Kidney capillary endothelial cell (primary cell): Measurements from ENCODE around the gene RALGAPA1.

Experiments
- DNase-seq: peaks from one replicate; pipeline ENCODE4 v3.0.0-alpha.2; 2018; ENCODE audit warnings: low spot score

Gene RALGAPA1

GRCh38 chr14:35534873-35535482, 274.1 kb downstream of the RALGAPA1 start:
- peak; percentile 72 for DNase-seq

GRCh38 chr14:35534208-35534872, 274.8 kb downstream of the RALGAPA1 start:
- DNase-seq = no peak

GRCh38 chr14:35533357-35534207, 275.5 kb downstream of the RALGAPA1 start, which contains the start of gene INSM2:
Gene INSM2 (plus strand): TSS chr14:35534164. CDS start chr14:35534253, 89 bp downstream.
- peak; percentile 33 for DNase-seq

GRCh38 chr14:35532783-35533356, 276.2 kb downstream of the RALGAPA1 start:
- no peak for DNase-seq

GRCh38 chr14:35531960-35532747, 276.9 kb downstream of the RALGAPA1 start:
- no peak for DNase-seq

GRCh38 chr14:35526962-35527361, 282.1 kb downstream of the RALGAPA1 start:
- no peak for DNase-seq

GRCh38 chr14:35525695-35526094, 283.4 kb downstream of the RALGAPA1 start:
- no peak for DNase-seq

GRCh38 chr14:35519986-35520385, 289.1 kb downstream of the RALGAPA1 start:
- no peak for DNase-seq

GRCh38 chr14:35515916-35516315, 293.2 kb downstream of the RALGAPA1 start:
- DNase-seq = no peak

GRCh38 chr14:35512765-35513164, 296.3 kb downstream of the RALGAPA1 start:
- no peak for DNase-seq

GRCh38 chr14:35509846-35510245, 299.2 kb downstream of the RALGAPA1 start:
- no peak for DNase-seq

GRCh38 chr14:35506927-35507326, 302.2 kb downstream of the RALGAPA1 start:
- peak; percentile 88 for DNase-seq

- peak; percentile 16 for DNase-seq
These were observed 302.6 kb downstream of the RALGAPA1 start for GRCh38 chr14:35506461-35506860.

- DNase-seq = no peak
These were observed 304.8 kb downstream of the RALGAPA1 start for GRCh38 chr14:35504260-35504659.

GRCh38 chr14:35503646-35504045, 305.4 kb downstream of the RALGAPA1 start:
- no peak for DNase-seq

- DNase-seq = no peak
These were observed 309.9 kb downstream of the RALGAPA1 start for GRCh38 chr14:35499180-35499579.

- no peak for DNase-seq
These were observed 313.8 kb downstream of the RALGAPA1 start for GRCh38 chr14:35495278-35495677.

GRCh38 chr14:35492569-35493014, 316.5 kb downstream of the RALGAPA1 start:
- no peak for DNase-seq
